Peyer's patch (tissue), 4 donors: Measurements from ENCODE around the gene FLRT2.

Source experiments
- CTCF ChIP-seq, 6 experiments: fragments of 450-650 bp in 4 of 6; fragments of 200-600 bp in 2 of 6; sonication (generic) in 1 of 6; IDR thresholded peaks; one replicate each; pipeline ENCODE4 v1.5.1; 2017 to 2019; ENCODE audit warnings: antibody characterized with exemption in 6 of 6, mild to moderate bottlenecking in 3 of 6, moderate library complexity in 1 of 6
- POLR2A ChIP-seq, 2 donors: fragments of 450-650 bp; IDR thresholded peaks; one replicate each; pipeline ENCODE4 v1.5.1; 2017; ENCODE audit warnings: antibody characterized with exemption in 2 of 2, mild to moderate bottlenecking in 2 of 2, moderate library complexity in 2 of 2

GRCh38 chr14:85562630-85563029 lies 32.7 kb downstream of the FLRT2 start:
- no peak for TF ChIP-seq POLR2A (IDR thresholded peaks at IDR 0.05)
- TF ChIP-seq CTCF (IDR thresholded peaks at IDR 0.05) = no peak
